K562 (cell line): ENCODE measurements around the gene TRPM4. TPM values are rescaled to one million over a fixed set of nuclear protein-coding genes. Genes with fewer than 3 reads are reported as not detected.
A peak's percentile ranks its signal among the peaks of the same experiment; 100 is the strongest.

Experiments
- ATF1 ChIP-seq, 2 experiments: fragments of 450-650 bp in 1 of 2; IDR thresholded peaks; 2 replicates each; pipeline ENCODE4 v1.6.1; 2016; ENCODE audit warnings: missing compliant biosample characterization in 1 of 2, missing genetic modification characterization in 1 of 2
- ATF6 ChIP-seq: sonication (generic); formaldehyde crosslinking; IDR thresholded peaks from 2 replicates; pipeline ENCODE4 v1.4.0; 2020; ENCODE audit warnings: mild to moderate bottlenecking, missing genetic modification reagents
- BDP1 ChIP-seq: IDR thresholded peaks from 3 replicates; pipeline ENCODE4 v1.6.1; 2011; ENCODE audit not compliant: insufficient read length, insufficient read depth
- BRCA1 ChIP-seq, 2 experiments: fragments of 450-650 bp in 1 of 2; sonication (generic) in 1 of 2; formaldehyde crosslinking in 1 of 2; IDR thresholded peaks; 2 replicates each; pipeline versions ENCODE4 v1.5.0 to v1.6.1; 2017 to 2020; ENCODE audit warnings: mild to moderate bottlenecking in 1 of 2, missing genetic modification reagents in 1 of 2
- FIP1L1 ChIP-seq: fragments of 200-400 bp; formaldehyde crosslinking; IDR thresholded peaks from 2 replicates; pipeline ENCODE4 v1.6.1; 2018; ENCODE audit warnings: mild to moderate bottlenecking, low read depth, low read length; ENCODE audit not compliant: poor library complexity, severe bottlenecking
- NEUROD1 ChIP-seq: fragments of 150-350 bp; IDR thresholded peaks from 2 replicates; pipeline ENCODE4 v1.6.1; 2014; ENCODE audit warnings: borderline replicate concordance, low read length, low read depth; ENCODE audit not compliant: partially characterized antibody
- NFXL1 ChIP-seq: fragments of 450-650 bp; formaldehyde crosslinking; IDR thresholded peaks from 2 replicates; pipeline ENCODE4 v1.4.0; 2021; ENCODE audit warnings: mild to moderate bottlenecking
- RAD51 ChIP-seq: fragments of 450-650 bp; IDR thresholded peaks from 2 replicates; pipeline ENCODE4 v1.7.1; 2016; ENCODE audit warnings: low read depth, mild to moderate bottlenecking, borderline replicate concordance
- RBM39 ChIP-seq: fragments of 200-400 bp; formaldehyde crosslinking; optimal IDR thresholded peaks from 2 replicates; pipeline ENCODE3; 2018; ENCODE audit warnings: low read depth, low read length
- SP1 ChIP-seq: sonication (generic); formaldehyde crosslinking; IDR thresholded peaks from 2 replicates; pipeline ENCODE4 v1.8.1; 2022; ENCODE audit warnings: mild to moderate bottlenecking, missing genetic modification reagents
- U2AF2 ChIP-seq: fragments of 200-400 bp; formaldehyde crosslinking; optimal IDR thresholded peaks from 2 replicates; pipeline ENCODE3; 2017; ENCODE audit warnings: low read depth, mild to moderate bottlenecking, low read length
- ZNF274 ChIP-seq: IDR thresholded peaks from 2 replicates; pipeline ENCODE4 v1.6.1; 2011; ENCODE audit warnings: low read depth, mild to moderate bottlenecking, low read length, moderate library complexity, borderline replicate concordance
- ZNF316 ChIP-seq: fragments of 450-650 bp; IDR thresholded peaks from 2 replicates; pipeline ENCODE4 v1.6.1; 2016
- polyA plus RNA-seq, 8 experiments: library from polyadenylated mRNA; depleted of rRNA in 4 of 8; stranded (reverse) in 5 of 8; unstranded in 3 of 8; fragments of >200 nt; fragmentation: Nextera tagmentation in 2 of 8; fragmentation: Illumina TruSeq in 1 of 8; extraction: Ambion mirVana in 2 of 8; extraction: Trizol in 1 of 8; gene quantifications; 2 replicates each; pipeline versions ENCODE4 v1.2.1 to v1.2.3, GENCODE V29; 2011 to 2014; ENCODE audit warnings: inconsistent platforms in 1 of 8, missing spikeins in 1 of 8
- total RNA-seq, 7 experiments: library from RNA; depleted of rRNA in 6 of 7; stranded (reverse); fragments of >200 nt in 6 of 7; fragmentation: Illumina TruSeq in 2 of 7; extraction: Trizol in 2 of 7; gene quantifications; 2 replicates each; pipeline versions ENCODE4 v1.2.1 to v1.2.3, GENCODE V29; 2011 to 2021; ENCODE audit warnings: low replicate concordance in 1 of 7
- TF ChIP-seq, protein P1 (sequence below): fragments of 200-600 bp; sonication (generic); IDR thresholded peaks from one replicate; pipeline ENCODE4 v1.6.1; 2012; ENCODE audit warnings: mild to moderate bottlenecking, low read depth, low read length, inconsistent platforms

TRPM4 gene
- total and polyA plus RNA-seq, 9 of the 15 experiments (the other 6 are each of a cell fraction or from before 2014, with no cell fraction given) = 6.5 to 45.4 (median 15.2) TPM

DNA sequence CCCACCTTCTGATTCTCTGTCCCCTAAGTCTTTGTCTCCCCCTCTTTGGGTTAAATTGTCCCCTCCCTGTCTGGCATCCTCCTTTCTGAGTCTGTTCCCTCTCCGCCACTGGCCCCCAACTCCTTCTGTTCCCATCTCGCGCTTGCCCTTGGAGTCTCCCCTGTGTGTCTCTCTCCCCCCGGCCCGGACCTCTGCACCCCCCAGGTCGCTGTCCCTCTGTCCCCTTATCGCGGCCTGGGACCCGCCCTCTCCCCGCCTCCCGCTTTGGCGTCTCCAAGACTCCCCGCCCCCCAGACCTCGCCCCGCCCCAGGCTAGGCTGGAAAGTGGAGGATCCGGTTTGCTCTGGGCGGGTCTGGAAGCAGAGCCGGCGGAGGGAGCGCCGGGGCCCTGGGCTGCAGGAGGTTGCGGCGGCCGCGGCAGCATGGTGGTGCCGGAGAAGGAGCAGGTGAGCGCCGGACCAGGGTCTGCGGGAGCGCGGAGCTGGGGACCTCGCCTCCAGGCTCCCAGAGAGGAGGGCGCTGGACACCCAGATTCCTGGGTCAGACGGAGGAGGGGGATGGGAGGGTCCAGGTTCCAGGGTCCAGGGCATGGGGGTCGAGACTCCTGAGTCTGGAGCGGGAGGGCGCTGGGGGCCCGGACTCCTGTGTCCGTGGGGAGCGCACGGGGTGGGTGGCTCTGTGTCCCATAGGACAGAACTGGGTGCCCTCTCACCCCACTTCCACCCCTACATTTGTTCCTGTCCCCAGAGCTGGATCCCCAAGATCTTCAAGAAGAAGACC lies at the start of gene TRPM4 (continued):
- TF ChIP-seq BRCA1 (IDR thresholded peaks at IDR 0.05) (no peak), BRCA1 (CRISPR knock-in tag; IDR thresholded peaks at IDR 0.05) (peak; percentile 58; the same call in 1 of the 2 replicates), RAD51 (no peak), BDP1 (no peak), NEUROD1 (peak; percentile 27), U2AF2 (no peak), RBM39 (no peak), ATF1 (CRISPR knock-in tag; IDR thresholded peaks at IDR 0.05) (no peak), ATF1 (tag; IDR thresholded peaks at IDR 0.05) (no peak), FIP1L1 (no peak), ZNF316 (no peak), ATF6 (0 out of 2 replicates have a peak, but pooled peaks have one; percentile 61), NFXL1 (CRISPR knock-in tag) (no peak), SP1 (peak; percentile 50; the same call in 1 of the 2 replicates), ZNF274 (no peak)
- TF ChIP-seq, protein P1, sequence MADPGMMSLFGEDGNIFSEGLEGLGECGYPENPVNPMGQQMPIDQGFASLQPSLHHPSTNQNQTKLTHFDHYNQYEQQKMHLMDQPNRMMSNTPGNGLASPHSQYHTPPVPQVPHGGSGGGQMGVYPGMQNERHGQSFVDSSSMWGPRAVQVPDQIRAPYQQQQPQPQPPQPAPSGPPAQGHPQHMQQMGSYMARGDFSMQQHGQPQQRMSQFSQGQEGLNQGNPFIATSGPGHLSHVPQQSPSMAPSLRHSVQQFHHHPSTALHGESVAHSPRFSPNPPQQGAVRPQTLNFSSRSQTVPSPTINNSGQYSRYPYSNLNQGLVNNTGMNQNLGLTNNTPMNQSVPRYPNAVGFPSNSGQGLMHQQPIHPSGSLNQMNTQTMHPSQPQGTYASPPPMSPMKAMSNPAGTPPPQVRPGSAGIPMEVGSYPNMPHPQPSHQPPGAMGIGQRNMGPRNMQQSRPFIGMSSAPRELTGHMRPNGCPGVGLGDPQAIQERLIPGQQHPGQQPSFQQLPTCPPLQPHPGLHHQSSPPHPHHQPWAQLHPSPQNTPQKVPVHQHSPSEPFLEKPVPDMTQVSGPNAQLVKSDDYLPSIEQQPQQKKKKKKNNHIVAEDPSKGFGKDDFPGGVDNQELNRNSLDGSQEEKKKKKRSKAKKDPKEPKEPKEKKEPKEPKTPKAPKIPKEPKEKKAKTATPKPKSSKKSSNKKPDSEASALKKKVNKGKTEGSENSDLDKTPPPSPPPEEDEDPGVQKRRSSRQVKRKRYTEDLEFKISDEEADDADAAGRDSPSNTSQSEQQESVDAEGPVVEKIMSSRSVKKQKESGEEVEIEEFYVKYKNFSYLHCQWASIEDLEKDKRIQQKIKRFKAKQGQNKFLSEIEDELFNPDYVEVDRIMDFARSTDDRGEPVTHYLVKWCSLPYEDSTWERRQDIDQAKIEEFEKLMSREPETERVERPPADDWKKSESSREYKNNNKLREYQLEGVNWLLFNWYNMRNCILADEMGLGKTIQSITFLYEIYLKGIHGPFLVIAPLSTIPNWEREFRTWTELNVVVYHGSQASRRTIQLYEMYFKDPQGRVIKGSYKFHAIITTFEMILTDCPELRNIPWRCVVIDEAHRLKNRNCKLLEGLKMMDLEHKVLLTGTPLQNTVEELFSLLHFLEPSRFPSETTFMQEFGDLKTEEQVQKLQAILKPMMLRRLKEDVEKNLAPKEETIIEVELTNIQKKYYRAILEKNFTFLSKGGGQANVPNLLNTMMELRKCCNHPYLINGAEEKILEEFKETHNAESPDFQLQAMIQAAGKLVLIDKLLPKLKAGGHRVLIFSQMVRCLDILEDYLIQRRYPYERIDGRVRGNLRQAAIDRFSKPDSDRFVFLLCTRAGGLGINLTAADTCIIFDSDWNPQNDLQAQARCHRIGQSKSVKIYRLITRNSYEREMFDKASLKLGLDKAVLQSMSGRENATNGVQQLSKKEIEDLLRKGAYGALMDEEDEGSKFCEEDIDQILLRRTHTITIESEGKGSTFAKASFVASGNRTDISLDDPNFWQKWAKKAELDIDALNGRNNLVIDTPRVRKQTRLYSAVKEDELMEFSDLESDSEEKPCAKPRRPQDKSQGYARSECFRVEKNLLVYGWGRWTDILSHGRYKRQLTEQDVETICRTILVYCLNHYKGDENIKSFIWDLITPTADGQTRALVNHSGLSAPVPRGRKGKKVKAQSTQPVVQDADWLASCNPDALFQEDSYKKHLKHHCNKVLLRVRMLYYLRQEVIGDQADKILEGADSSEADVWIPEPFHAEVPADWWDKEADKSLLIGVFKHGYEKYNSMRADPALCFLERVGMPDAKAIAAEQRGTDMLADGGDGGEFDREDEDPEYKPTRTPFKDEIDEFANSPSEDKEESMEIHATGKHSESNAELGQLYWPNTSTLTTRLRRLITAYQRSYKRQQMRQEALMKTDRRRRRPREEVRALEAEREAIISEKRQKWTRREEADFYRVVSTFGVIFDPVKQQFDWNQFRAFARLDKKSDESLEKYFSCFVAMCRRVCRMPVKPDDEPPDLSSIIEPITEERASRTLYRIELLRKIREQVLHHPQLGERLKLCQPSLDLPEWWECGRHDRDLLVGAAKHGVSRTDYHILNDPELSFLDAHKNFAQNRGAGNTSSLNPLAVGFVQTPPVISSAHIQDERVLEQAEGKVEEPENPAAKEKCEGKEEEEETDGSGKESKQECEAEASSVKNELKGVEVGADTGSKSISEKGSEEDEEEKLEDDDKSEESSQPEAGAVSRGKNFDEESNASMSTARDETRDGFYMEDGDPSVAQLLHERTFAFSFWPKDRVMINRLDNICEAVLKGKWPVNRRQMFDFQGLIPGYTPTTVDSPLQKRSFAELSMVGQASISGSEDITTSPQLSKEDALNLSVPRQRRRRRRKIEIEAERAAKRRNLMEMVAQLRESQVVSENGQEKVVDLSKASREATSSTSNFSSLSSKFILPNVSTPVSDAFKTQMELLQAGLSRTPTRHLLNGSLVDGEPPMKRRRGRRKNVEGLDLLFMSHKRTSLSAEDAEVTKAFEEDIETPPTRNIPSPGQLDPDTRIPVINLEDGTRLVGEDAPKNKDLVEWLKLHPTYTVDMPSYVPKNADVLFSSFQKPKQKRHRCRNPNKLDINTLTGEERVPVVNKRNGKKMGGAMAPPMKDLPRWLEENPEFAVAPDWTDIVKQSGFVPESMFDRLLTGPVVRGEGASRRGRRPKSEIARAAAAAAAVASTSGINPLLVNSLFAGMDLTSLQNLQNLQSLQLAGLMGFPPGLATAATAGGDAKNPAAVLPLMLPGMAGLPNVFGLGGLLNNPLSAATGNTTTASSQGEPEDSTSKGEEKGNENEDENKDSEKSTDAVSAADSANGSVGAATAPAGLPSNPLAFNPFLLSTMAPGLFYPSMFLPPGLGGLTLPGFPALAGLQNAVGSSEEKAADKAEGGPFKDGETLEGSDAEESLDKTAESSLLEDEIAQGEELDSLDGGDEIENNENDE = no peak
